Tibial nerve (tissue), 4 donors: ENCODE data around the gene COL28A1.

Experiments
- CTCF ChIP-seq, 5 experiments: fragments of 200-600 bp in 3 of 5; fragments of 450-650 bp in 2 of 5; sonication (generic) in 3 of 5; IDR thresholded peaks; one replicate each; pipeline ENCODE4 v1.5.1; 2016 to 2019; ENCODE audit warnings: antibody characterized with exemption in 5 of 5, mild to moderate bottlenecking in 3 of 5, moderate library complexity in 2 of 5
- EP300 ChIP-seq, 2 donors: sonication (generic); formaldehyde crosslinking; IDR thresholded peaks; one replicate each; pipeline ENCODE4 v1.6.1; 2017; ENCODE audit warnings: antibody characterized with exemption in 2 of 2, mild to moderate bottlenecking in 1 of 2

DNA sequence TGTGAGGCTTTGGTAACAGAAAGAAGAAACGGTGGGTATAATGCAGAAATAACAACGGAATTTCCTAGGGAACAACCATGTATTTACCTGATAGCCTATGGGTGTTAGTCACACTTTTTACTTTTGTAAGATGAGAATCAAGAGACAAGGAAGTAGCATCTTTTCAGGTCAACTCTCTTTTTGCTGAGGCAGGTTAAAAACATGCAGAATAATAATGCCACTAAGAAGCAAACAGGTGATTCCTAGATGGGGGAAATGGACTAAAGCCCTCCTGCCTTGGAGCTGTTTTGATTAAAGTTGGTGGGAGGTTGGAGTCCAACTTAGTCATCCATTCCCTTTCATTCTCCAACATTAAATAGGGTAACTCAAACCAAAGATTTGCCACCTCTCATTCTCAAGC lies 2.0 kb upstream of the COL28A1 start:
- TF ChIP-seq CTCF (IDR thresholded peaks at IDR 0.05) (no peak), EP300 (IDR thresholded peaks at IDR 0.05) (no peak)
